HK-2 (cell line): ENCODE measurements around the gene CCDC170.

Experiments used
- DNase-seq: peaks from one replicate; pipeline ENCODE4 v3.0.0-alpha.2; 2018; ENCODE audit not compliant: unreplicated experiment

The CCDC170 gene

GRCh38 chr6:151546941-151547659 lies 53.3 kb downstream of the CCDC170 start:
- DNase-seq = no peak

- DNase-seq = no peak
These were observed 54.4 kb downstream of the CCDC170 start for GRCh38 chr6:151548201-151548600.

- no peak for DNase-seq
These were observed 56.0 kb downstream of the CCDC170 start for GRCh38 chr6:151549790-151550189.

- DNase-seq = no peak
These were observed 56.8 kb downstream of the CCDC170 start for GRCh38 chr6:151550618-151551017.

- no peak for DNase-seq
These were observed 57.5 kb downstream of the CCDC170 start for GRCh38 chr6:151551223-151551857.

GRCh38 chr6:151553416-151554165 lies 59.8 kb downstream of the CCDC170 start:
- DNase-seq = no peak

GRCh38 chr6:151561238-151561637 lies 67.4 kb downstream of the CCDC170 start:
- DNase-seq = no peak

- no peak for DNase-seq
These were observed 70.8 kb downstream of the CCDC170 start for GRCh38 chr6:151564654-151565053.

- no peak for DNase-seq
These were observed 72.1 kb downstream of the CCDC170 start for GRCh38 chr6:151565940-151566339.

GRCh38 chr6:151566557-151566956 lies 72.7 kb downstream of the CCDC170 start:
- no peak for DNase-seq

- no peak for DNase-seq
These were observed 82.8 kb downstream of the CCDC170 start for GRCh38 chr6:151576633-151577032.

GRCh38 chr6:151577257-151577656 lies 83.4 kb downstream of the CCDC170 start:
- DNase-seq = no peak

- DNase-seq = no peak
These were observed 91.9 kb downstream of the CCDC170 start for GRCh38 chr6:151585741-151586140.

- no peak for DNase-seq
These were observed 95.8 kb downstream of the CCDC170 start for GRCh38 chr6:151589667-151590066.

GRCh38 chr6:151590742-151591141 lies 96.9 kb downstream of the CCDC170 start:
- DNase-seq = no peak

- no peak for DNase-seq
These were observed 98.8 kb downstream of the CCDC170 start for GRCh38 chr6:151592449-151593159.

GRCh38 chr6:151609146-151609902 lies 115.5 kb downstream of the CCDC170 start:
- DNase-seq = no peak

GRCh38 chr6:151610326-151610725 lies 116.5 kb downstream of the CCDC170 start:
- no peak for DNase-seq

- DNase-seq = no peak
These were observed 120.8 kb downstream of the CCDC170 start for GRCh38 chr6:151614630-151615029.

GRCh38 chr6:151616091-151616513 lies 122.3 kb downstream of the CCDC170 start:
- no peak for DNase-seq

- no peak for DNase-seq
These were observed 122.8 kb downstream of the CCDC170 start for GRCh38 chr6:151616600-151616999.
